ENCODE data around the gene LRRC71. TPM values are rescaled to one million over a fixed set of nuclear protein-coding genes. Genes with fewer than 3 reads are reported as not detected.
A peak's percentile ranks its signal among the peaks of the same experiment; 100 is the strongest.
"Not testable (repeated sequence)": the region's sequence is repeated elsewhere in the genome, so short reads cannot be mapped to it uniquely, and the experiment has no call there.

The LRRC71 gene
- total and polyA plus RNA-seq, 3 donors from 2014 or later: 17.5 to 49.2 (median 23.1) TPM

- no peaks in the 10 kb centered on the region for H3K27me3 ChIP-seq
- TF ChIP-seq POLR2A (IDR thresholded peaks at IDR 0.05): no peak
- TF ChIP-seq, protein P1, sequence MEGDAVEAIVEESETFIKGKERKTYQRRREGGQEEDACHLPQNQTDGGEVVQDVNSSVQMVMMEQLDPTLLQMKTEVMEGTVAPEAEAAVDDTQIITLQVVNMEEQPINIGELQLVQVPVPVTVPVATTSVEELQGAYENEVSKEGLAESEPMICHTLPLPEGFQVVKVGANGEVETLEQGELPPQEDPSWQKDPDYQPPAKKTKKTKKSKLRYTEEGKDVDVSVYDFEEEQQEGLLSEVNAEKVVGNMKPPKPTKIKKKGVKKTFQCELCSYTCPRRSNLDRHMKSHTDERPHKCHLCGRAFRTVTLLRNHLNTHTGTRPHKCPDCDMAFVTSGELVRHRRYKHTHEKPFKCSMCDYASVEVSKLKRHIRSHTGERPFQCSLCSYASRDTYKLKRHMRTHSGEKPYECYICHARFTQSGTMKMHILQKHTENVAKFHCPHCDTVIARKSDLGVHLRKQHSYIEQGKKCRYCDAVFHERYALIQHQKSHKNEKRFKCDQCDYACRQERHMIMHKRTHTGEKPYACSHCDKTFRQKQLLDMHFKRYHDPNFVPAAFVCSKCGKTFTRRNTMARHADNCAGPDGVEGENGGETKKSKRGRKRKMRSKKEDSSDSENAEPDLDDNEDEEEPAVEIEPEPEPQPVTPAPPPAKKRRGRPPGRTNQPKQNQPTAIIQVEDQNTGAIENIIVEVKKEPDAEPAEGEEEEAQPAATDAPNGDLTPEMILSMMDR (IDR thresholded peaks at IDR 0.05): no peak
- H3K4me1 ChIP-seq: peaks cover 13% of the 10 kb centered on the region
- H3K36me3 ChIP-seq (ENCODE audit: low read depth, missing control alignments): no peaks in the 10 kb centered on the region
- no peak for DNase-seq
- no peak overlapping the region for H3K4me3 ChIP-seq
- H3K27ac ChIP-seq: no peak overlapping the region
- intact Hi-C loops (cut with DNase I; ENCODE audit: low total_unique reads): no loop called here
- 79 to 87% methylated on average over 5 of the region's 5 CpGs for WGBS, 2 donors
- H3K9me3 ChIP-seq: no peaks in the 10 kb centered on the region
These were observed 5.0 kb downstream of the LRRC71 start for GRCh38 chr1:156925154-156926010.

DNA sequence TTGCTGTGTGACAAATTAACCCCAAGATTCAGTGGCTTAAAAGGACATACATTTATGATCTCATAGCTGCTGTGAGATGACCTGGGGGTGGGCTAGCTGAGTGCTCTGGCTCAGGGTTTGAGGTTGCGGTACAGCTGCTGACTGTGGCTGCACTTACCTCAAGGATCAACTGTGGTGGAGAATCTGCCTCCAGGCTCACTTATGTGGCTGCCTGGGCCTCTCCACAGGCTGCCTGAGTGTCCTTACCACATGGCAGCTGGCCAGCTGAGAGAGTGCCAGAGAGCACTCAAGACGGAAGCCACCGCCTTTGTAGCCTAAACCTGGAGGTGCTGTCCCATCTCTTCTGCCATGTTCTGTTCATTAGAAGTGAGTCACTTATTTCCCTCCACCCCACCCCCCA, 5.7 kb downstream of the LRRC71 start:
- H3K27me3 ChIP-seq: no peaks in the 10 kb centered on the region
- no peak overlapping the region for H3K4me3 ChIP-seq
- H3K9me3 ChIP-seq: no peaks in the 10 kb centered on the region
- H3K27ac ChIP-seq: no peak overlapping the region
- TF ChIP-seq, protein P1 (IDR thresholded peaks at IDR 0.05): no peak
- TF ChIP-seq POLR2A (IDR thresholded peaks at IDR 0.05): no peak
- peaks cover 13% of the 10 kb centered on the region for H3K4me1 ChIP-seq
- 55 to 64% methylated on average over 3 of the region's 3 CpGs for WGBS, 2 donors
- peak; percentile 79 for DNase-seq
- H3K36me3 ChIP-seq (ENCODE audit: low read depth, missing control alignments): no peaks in the 10 kb centered on the region
- intact Hi-C loops (cut with DNase I; ENCODE audit: low total_unique reads): no loop called here

GRCh38 chr1:156926695-156927094, 6.3 kb downstream of the LRRC71 start:
- not testable (repeated sequence) for DNase-seq
- WGBS, 2 donors: 83 to 93% methylated on average over 6 of the region's 6 CpGs

GRCh38 chr1:156927215-156928042, 7.0 kb downstream of the LRRC71 start:
- H3K9me3 ChIP-seq: no peaks in the 10 kb centered on the region
- WGBS, 2 donors: 16 to 23% methylated on average over 24 to 64 of the region's 64 CpGs
- peaks cover 13% of the 10 kb centered on the region for H3K4me1 ChIP-seq
- no peak overlapping the region for H3K27ac ChIP-seq
- TF ChIP-seq, protein P1 (IDR thresholded peaks at IDR 0.05): peak; percentile 46 to 63 (median 57)
- no peak for TF ChIP-seq POLR2A (IDR thresholded peaks at IDR 0.05)
- intact Hi-C loops (cut with DNase I; ENCODE audit: low total_unique reads): no loop called here
- peak overlapping the region; percentile 15 to 41 for H3K4me3 ChIP-seq
- H3K27me3 ChIP-seq: no peaks in the 10 kb centered on the region
- peak; percentile 83 for DNase-seq
- H3K36me3 ChIP-seq (ENCODE audit: low read depth, missing control alignments): no peaks in the 10 kb centered on the region

More at GRCh38 chr1:156926695-156927094, 6.3 kb downstream of the LRRC71 start:
- H3K9me3 ChIP-seq; intact Hi-C loops (cut with DNase I; ENCODE audit: low total_unique reads); H3K36me3 ChIP-seq (ENCODE audit: low read depth, missing control alignments); H3K4me3 ChIP-seq; H3K27me3 ChIP-seq; H3K27ac ChIP-seq: not testable (repeated sequence)
- peaks cover 13% of the 10 kb centered on the region for H3K4me1 ChIP-seq

DNA sequence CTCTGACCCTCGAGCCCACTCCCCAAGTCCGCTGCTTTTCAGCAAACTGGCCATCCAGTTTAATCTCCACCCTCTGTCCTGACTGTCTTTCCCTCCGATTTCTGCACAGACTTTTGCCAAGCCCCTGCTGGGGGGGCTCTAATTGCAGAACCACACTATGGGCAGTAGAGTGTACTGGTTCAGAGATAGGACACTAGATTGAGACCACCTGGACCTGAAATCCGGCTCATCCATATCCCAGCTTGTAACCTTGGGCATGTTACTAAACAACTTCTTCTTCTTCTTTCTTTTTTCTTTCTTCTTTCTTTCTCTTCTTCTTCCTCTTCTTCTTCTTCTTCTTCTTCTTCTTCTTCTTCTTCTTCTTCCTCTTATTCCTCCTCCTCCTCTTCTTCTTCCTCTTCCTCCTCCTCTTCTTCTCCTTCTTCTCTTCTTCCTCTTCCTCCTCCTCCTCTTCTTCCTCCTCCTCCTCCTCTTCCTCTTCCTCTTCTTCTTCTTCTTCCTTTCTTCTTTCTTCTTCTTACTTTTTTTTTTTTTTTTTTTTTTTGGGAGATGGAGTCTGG, 7.7 kb downstream of the LRRC71 start:
- peaks cover 13% of the 10 kb centered on the region for H3K4me1 ChIP-seq
- DNase-seq: no peak
- H3K9me3 ChIP-seq: no peaks in the 10 kb centered on the region
- H3K36me3 ChIP-seq (ENCODE audit: low read depth, missing control alignments): no peaks in the 10 kb centered on the region
- intact Hi-C loops (cut with DNase I; ENCODE audit: low total_unique reads): no loop called here
- no peak overlapping the region for H3K27ac ChIP-seq
- 7 to 9% methylated on average over 4 of the region's 4 CpGs for WGBS, 2 donors
- peak overlapping the region in 1 of 2 donors; percentile 41 for H3K4me3 ChIP-seq
- H3K27me3 ChIP-seq: no peaks in the 10 kb centered on the region
- TF ChIP-seq, protein P1 (IDR thresholded peaks at IDR 0.05): no peak
- no peak for TF ChIP-seq POLR2A (IDR thresholded peaks at IDR 0.05)

Data from testis (tissue), 3 donors.